GM18511 (cell line): ENCODE data around the gene NKX2-2.
"Not testable (repeated sequence)": the region's sequence is repeated elsewhere in the genome, so short reads cannot be mapped to it uniquely, and the experiment has no call there.

Experiments
- ATAC-seq: cut with Tn5 transposase; IDR thresholded peaks from one replicate; pipeline ENCODE4 v1.9.1; 2021; ENCODE audit warnings: mild to moderate bottlenecking, moderate library complexity; ENCODE audit not compliant: unreplicated experiment

Gene NKX2-2

DNA sequence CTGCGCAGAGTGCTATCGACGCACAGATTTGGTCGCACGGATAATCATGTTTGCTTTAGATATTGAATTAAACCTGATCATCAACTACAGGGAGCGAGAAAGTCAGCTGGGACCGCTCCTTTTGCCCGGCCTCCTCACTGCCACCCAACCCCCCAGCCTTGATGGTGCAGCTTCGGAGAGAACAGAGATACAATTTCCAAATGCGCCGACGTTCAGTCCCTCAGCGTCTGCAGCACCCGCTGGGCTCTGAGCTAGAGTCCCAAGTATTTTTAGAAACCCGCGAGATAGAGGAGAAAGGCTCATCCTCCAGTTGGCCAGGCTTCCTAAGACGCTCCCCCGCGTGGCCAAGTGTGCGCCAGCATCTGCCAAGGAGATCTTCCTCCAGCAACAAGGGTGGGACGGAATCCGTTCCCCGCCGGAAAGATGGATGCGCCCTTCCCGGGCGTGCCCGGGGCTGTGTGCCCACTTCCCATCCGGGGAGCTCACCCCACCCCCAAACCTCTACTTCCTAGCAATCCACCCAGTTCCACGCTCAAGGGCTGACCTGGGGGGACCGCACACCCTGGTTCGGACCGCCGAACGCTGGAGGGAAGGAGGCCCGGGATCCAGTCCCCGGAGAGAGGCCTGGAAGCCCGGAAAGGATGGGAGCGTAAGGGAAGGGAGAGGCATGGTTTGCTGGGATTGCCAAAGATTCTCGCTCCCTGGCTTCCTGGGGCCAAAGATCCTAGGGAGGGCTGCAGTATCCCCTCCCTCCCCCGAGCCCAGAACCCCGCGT lies 4.1 kb downstream of the NKX2-2 start:
- no peak for ATAC-seq

GRCh38 chr20:21509079-21509596 lies 4.7 kb downstream of the NKX2-2 start:
- no peak for ATAC-seq

- ATAC-seq = no peak
These were observed 5.4 kb downstream of the NKX2-2 start for GRCh38 chr20:21508230-21509078.

DNA sequence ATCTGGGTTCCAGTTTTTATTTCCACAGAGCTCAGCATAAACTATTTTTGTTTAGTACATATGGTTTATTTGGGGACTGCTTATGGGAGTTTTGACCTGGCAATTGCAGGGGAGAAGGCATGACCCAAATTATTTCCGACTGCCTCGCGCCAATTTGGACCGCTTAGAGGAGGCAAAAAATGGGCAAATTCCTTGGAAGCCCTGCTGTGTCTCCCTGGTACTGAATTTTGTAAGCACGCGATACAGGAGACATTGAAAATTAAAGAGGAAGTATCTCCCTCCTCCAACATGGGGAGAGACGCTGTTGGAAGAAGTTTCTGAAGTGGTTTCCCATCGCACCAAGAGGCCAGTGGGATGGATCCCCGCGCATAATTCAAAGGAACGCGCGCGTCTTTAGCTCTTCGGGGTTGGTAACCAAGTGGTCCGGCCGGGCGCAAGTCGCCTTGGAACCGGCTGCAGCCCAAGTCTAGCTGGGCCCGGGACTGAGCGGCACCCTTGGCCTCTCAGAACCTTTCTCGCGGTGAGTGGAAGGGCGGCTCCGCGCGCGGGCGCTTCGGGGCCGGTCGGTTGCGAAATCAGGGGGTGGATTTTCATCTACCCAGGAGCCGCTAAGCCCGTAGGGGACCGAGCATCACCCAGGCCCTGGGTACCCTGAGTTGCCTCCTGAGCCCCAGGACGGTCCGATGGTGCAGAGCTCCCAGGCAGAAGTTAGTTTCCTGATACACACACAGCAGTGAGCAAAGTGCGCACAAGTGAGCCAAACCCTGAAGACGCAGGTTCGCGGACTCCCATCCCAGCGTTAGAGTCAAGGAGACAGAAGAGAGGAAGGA lies 6.2 kb downstream of the NKX2-2 start:
- no peak for ATAC-seq

DNA sequence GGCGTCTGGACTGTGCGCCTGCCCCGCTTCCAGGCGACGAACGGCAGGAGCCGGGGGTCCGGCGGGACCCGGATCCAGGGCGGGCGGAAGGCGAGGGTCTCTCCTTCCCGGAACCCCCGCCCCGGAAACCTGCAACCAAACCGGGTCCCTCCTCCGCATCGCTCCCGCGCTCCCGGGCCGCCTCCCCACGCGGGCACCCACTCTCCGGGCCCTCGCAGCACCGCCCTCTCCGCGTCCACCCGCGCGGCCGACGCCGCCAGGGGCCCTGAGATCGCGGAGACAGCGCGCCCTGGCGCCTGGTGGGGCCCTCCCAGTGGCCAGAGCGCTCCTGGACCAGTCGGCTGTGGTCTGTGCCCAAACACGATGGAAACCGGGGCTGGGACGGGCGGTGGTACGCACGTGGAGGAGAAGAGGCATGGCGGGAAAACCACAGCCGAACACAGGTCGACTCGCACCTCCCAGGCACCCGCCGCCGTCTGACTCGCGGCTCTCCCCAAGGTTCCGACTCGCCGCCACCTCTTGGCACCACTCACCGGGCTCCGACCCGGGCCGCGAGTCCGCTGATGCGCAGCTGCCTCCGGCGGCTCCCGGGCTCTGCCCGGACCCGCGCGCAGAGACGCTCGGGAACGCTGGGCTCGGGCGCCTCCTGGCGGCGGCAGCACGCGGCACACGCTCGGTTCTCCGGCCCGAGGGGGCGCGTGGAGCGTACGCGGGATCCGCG lies 7.9 kb downstream of the NKX2-2 start:
- peak; percentile 40 for ATAC-seq

DNA sequence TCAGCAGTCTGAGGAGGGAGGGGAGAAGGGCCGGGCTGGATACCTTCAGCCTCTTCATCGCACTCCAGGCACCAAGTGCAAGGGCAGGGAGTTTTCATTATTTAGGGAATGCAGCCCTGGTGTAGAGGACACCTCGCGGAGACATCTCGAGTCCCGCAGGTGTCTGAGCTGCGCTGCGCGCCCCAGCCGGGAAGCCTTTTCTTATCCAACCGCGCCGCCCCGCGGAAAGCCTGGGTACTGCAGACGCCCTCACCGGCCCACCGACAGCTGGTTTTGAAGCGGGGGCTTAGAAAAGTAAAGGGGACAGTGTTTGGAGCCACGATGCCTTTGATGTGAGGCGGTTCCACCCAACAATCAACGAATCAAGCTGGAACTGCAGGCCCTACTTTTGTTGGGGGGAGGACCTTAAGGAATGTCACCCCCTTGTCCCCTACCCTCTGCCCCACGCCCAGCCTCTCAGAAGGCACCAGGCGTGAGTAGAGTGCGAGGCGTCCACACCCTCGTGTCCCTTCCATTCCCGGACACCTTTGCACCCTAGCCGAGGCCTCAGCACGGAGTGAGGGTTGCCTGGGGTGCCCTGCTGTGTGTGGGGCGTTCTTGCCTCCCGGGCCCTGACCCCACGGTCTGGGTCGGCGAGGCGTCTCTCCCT lies 8.6 kb downstream of the NKX2-2 start:
- ATAC-seq = peak; percentile 44

DNA sequence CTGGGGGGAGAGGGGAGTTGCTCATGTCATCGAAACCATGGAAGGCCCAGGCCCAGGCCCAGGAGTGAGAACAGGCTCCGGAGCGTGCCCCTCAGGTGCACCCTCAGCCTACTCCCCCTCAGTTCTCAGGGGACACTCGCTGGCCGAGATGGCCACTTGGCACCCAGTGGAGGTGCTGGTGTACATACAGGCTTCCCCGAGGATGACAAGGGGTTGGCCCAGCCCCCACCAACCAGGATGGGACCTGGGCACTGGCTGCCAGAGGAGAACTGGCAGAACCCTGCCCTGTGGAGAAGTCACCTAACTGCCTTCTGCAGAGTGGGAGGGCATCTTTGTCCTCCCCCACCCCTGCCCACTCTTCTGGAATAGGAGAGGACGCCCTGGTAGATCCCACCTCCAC lies 9.5 kb downstream of the NKX2-2 start:
- no peak for ATAC-seq

DNA sequence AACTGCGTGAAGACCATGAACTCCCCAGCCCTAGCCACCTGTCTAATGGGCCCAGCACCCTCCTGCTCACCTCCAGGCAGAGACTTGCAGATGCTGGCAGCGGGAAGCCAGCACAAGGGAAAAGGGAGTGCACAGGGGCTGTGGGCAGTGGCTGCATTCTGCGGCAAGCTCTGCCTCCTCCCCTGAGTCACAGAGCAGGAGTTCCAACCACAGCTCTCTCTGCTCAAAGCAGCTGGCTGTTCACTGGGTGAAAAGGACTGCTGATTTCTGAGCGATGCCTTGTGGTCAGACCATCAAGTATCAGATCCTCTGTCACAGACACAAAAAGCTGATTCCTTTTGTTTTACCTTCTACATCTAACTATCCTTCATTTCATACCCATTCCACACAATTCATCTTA lies 10.5 kb downstream of the NKX2-2 start:
- peak; percentile 89 for ATAC-seq

- no peak for ATAC-seq
These were observed 12.7 kb downstream of the NKX2-2 start for GRCh38 chr20:21501184-21501583.

- no peak for ATAC-seq
These were observed 13.3 kb downstream of the NKX2-2 start for GRCh38 chr20:21500599-21500998.

- ATAC-seq = no peak
These were observed 14.2 kb downstream of the NKX2-2 start for GRCh38 chr20:21499641-21500040.

- no peak for ATAC-seq
These were observed 15.2 kb downstream of the NKX2-2 start for GRCh38 chr20:21498635-21499034.

- no peak for ATAC-seq
These were observed 15.7 kb downstream of the NKX2-2 start for GRCh38 chr20:21498195-21498594.

- no peak for ATAC-seq
These were observed 17.4 kb downstream of the NKX2-2 start for GRCh38 chr20:21496452-21496851.

- ATAC-seq = no peak
These were observed 20.8 kb downstream of the NKX2-2 start for GRCh38 chr20:21493049-21493448.

- ATAC-seq = no peak
These were observed 23.8 kb downstream of the NKX2-2 start for GRCh38 chr20:21490105-21490504.

GRCh38 chr20:21480144-21480543 lies 33.7 kb downstream of the NKX2-2 start:
- ATAC-seq = not testable (repeated sequence)

- ATAC-seq = no peak
These were observed 48.1 kb downstream of the NKX2-2 start for GRCh38 chr20:21465799-21466198.

DNA sequence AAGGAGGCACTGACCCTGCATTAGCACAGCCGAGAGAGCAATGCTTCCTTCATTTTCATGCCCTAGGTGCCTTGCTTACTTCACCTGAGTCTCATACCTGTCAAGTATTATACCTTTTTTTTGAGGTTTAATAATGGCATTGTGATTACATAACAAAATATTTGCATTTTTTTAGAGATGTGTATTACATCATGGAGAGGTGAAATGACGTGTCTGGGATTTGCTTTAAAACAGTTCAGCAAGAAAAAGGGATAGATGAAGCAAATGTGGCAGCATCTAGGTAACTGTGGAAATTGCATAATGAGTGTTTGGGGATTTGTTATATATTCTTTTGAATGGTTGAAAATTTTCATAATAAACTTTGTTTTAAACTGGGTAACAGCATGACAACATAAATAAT lies 48.9 kb downstream of the NKX2-2 start:
- no peak for ATAC-seq
